HG03103 (cell line): ENCODE results near the gene DXO.
"Not testable (repeated sequence)": the region's sequence is repeated elsewhere in the genome, so short reads cannot be mapped to it uniquely, and the experiment has no call there.

Experiments
- ATAC-seq: cut with Tn5 transposase; IDR thresholded peaks from one replicate; pipeline ENCODE4 v1.9.1; 2021; ENCODE audit warnings: low read depth; ENCODE audit not compliant: unreplicated experiment

The DXO gene

GRCh38 chr6:31932137-31932536 lies 39.8 kb downstream of the DXO start:
- ATAC-seq, result not testable (repeated sequence)

DNA sequence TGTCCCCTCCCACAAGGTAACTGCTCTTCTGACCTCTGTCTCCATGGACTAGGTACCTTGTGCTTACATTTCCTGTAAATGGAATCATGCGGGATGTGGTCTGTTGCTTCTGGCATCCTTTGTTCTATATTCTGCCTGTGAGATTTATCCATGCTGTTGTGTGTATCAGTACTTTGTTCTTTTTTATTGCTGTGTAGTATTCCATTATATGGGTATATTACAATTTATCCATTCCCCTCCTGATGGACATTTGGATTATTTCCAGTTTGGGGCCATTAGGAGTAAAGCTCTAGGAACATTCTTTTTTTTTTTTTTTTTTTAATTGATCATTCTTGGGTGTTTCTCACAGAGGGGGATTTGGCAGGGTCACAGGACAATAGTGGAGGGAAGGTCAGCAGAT lies 41.0 kb downstream of the DXO start:
- no peak for ATAC-seq

DNA sequence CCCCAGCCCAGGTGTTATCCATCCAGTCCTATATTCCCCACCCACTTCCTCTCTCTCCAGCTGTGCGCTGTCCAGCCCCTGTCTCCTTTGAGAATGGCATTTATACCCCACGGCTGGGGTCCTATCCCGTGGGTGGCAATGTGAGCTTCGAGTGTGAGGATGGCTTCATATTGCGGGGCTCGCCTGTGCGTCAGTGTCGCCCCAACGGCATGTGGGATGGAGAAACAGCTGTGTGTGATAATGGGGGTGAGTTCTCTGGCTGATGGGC lies 43.3 kb downstream of the DXO start:
- ATAC-seq, result no peak

GRCh38 chr6:31927863-31928671 lies 43.9 kb downstream of the DXO start:
- ATAC-seq, result no peak

DNA sequence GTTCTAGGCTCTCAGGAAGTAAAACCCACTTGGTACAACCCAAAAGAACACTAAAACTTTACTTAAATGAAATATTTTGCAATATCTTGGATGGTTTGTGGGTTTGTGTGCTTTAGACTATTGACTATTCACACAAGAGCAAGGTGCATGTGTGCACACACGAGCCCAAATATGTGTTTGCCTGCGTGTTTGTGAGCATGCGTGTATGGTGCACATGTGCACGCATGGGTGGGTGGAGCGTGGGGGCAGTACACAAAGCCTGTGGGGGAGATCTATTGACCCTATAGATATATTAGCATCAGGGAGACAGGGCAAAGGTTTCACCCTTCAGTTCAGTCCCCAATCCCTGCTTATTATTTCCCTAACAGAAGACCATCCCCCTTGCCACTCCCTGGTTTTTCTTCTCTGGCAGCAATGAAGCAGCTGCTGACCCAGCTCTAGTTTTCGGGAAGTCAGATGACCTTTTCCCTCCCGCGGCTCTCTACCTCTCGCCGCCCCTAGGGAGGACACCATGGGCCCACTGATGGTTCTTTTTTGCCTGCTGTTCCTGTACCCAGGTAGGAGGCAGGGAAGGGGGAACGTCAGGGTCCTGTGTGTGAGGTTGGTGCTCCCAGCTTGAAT lies 44.6 kb downstream of the DXO start, which contains the start of gene C2:
C2 (plus strand) TSS at position 476 of the 621 bp plus-strand sequence; CDS start at position 512, 36 bp downstream.
- ATAC-seq, result no peak

- ATAC-seq, result no peak
Measured at GRCh38 chr6:31922942-31923341, 49.0 kb downstream of the DXO start.

DNA sequence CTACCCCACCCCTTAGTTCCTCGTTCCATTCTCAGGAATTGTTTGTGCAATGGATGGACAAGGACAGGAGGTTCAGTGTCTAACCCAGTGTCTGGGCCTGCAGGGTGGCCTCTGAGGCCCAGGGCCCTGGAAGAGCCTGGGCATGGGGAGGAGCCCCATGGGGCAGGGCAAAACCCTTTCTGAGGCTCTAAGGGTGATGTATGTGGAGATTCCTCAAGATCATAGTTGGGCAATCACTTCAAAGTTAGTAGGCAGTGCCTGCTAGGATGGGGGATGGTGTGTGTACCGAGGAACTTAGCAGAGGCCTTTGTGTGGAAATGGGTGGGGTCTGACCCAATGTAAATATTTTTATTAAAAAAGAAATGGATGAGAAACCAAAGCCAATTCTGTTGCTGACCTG lies 51.1 kb downstream of the DXO start:
- no peak for ATAC-seq
